Endothelial cell (in vitro differentiated cells): ENCODE results near the gene PIK3R1. TPM values are rescaled to one million over a fixed set of nuclear protein-coding genes. Genes with fewer than 3 reads are reported as not detected.

Experiments
- DNase-seq: peaks from one replicate; pipeline ENCODE4 v3.0.0; 2021; ENCODE audit warnings: low spot score
- H3K27ac Mint-ChIP-seq: one replicate; pipeline ENCODE4 v1.8.0; 2021; ENCODE audit warnings: mixed read lengths, inconsistent platforms; ENCODE audit not compliant: unreplicated experiment
- H3K27me3 Mint-ChIP-seq: one replicate; pipeline ENCODE4 v1.8.0; 2021; ENCODE audit warnings: mild to moderate bottlenecking, moderate library complexity, mixed read lengths, inconsistent platforms; ENCODE audit not compliant: unreplicated experiment
- H3K36me3 Mint-ChIP-seq: one replicate; pipeline ENCODE4 v1.8.0; 2021; ENCODE audit warnings: mild to moderate bottlenecking, low read depth, mixed read lengths, inconsistent platforms; ENCODE audit not compliant: unreplicated experiment
- H3K4me1 Mint-ChIP-seq: one replicate; pipeline ENCODE4 v1.8.0; 2021; ENCODE audit warnings: mild to moderate bottlenecking, mixed read lengths, inconsistent platforms; ENCODE audit not compliant: unreplicated experiment
- H3K4me3 Mint-ChIP-seq: one replicate; pipeline ENCODE4 v1.8.0; 2021; ENCODE audit warnings: mild to moderate bottlenecking, mixed read lengths, inconsistent platforms; ENCODE audit not compliant: unreplicated experiment
- H3K9me3 Mint-ChIP-seq: one replicate; pipeline ENCODE4 v1.8.0; 2021; ENCODE audit warnings: mixed read lengths, inconsistent platforms; ENCODE audit not compliant: unreplicated experiment
- total RNA-seq: library from RNA; stranded (reverse); fragmentation: NEBNext Ultra II Directional; extraction: Animal tissue kit (Norgen Biotek cat#: 25700); gene quantifications from one replicate; pipeline ENCODE4 v1.2.1, GENCODE V29; 2021; ENCODE audit not compliant: unreplicated experiment
- TF ChIP-seq, protein P1 (sequence below): fragments of 200-600 bp; sonication (generic); IDR thresholded peaks from one replicate; pipeline ENCODE4 v1.5.0; 2021; ENCODE audit warnings: antibody characterized with exemption; ENCODE audit not compliant: unreplicated experiment

Gene PIK3R1
- total RNA-seq, 1 donor from 2014 or later = 37.1 TPM

DNA sequence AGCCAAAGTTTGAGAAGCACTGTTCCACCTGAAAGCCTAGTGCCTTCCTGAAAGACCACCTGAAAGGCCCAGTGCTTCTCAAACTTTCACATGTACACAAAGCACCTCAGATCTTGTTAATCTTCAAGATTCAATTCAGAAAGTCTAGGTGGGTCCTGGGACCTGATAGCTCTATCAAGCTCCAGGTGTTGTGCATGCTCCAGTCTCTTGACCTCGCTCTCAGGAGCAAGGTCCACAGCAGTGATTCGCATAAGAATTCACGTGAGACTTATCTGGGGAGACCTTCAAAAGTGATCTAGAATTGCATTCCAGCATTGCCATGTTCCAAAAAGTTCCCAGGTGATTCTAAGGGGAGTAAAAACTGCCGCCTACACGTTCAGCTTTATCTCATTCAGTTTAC, 102.1 kb downstream of the PIK3R1 start:
- Mint-ChIP-seq H3K4me1 (no peaks in the 10 kb centered on the region), H3K36me3 (peaks cover 7% of the 10 kb centered on the region), H3K27ac (no peak overlapping the region), H3K9me3 (no peaks in the 10 kb centered on the region), H3K4me3 (no peak overlapping the region), H3K27me3 (no peaks in the 10 kb centered on the region)
- DNase-seq = no peak
- TF ChIP-seq, protein P1, sequence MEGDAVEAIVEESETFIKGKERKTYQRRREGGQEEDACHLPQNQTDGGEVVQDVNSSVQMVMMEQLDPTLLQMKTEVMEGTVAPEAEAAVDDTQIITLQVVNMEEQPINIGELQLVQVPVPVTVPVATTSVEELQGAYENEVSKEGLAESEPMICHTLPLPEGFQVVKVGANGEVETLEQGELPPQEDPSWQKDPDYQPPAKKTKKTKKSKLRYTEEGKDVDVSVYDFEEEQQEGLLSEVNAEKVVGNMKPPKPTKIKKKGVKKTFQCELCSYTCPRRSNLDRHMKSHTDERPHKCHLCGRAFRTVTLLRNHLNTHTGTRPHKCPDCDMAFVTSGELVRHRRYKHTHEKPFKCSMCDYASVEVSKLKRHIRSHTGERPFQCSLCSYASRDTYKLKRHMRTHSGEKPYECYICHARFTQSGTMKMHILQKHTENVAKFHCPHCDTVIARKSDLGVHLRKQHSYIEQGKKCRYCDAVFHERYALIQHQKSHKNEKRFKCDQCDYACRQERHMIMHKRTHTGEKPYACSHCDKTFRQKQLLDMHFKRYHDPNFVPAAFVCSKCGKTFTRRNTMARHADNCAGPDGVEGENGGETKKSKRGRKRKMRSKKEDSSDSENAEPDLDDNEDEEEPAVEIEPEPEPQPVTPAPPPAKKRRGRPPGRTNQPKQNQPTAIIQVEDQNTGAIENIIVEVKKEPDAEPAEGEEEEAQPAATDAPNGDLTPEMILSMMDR = no peak

DNA sequence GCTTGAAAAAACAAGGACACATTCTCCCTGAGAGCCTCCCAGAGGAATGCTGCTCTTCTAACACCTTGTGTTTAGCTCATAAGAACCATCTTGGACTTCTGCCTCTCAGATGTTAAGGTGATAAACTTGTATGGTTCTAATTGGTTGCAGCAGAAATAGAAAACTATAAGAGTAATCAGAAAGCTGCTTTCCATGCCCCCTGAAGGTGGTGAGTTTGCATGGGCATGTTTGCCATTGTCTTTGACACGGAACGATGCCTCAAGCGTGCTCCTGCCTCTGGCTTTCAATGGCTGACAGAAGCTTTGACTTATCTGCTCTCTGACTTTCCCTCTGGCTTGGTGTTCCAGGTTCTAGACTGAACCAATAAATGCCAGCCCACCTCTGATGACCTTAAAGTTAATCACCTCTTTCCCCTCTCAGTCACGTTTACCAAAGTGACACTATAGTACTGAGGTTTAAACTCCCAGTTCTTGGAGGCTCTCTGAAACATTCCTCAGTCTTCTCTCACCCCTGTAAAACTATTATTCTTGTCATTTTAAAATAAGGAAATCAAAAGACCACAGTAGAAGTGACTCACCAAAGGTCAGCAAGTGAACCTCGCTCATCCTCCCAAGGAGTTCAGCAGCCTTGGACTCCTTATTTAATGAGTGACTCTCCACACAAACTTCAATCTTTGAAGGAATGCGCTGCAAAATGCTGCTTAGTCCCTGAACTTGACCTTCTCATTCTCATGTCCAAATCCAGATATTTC, 103.6 kb downstream of the PIK3R1 start:
- H3K27me3 Mint-ChIP-seq = no peaks in the 10 kb centered on the region
- no peak overlapping the region for H3K4me3 Mint-ChIP-seq
- no peak for DNase-seq
- no peaks in the 10 kb centered on the region for H3K4me1 Mint-ChIP-seq
- H3K36me3 Mint-ChIP-seq = peaks cover 7% of the 10 kb centered on the region
- no peaks in the 10 kb centered on the region for H3K9me3 Mint-ChIP-seq
- no peak overlapping the region for H3K27ac Mint-ChIP-seq
- TF ChIP-seq, protein P1 = no peak

DNA sequence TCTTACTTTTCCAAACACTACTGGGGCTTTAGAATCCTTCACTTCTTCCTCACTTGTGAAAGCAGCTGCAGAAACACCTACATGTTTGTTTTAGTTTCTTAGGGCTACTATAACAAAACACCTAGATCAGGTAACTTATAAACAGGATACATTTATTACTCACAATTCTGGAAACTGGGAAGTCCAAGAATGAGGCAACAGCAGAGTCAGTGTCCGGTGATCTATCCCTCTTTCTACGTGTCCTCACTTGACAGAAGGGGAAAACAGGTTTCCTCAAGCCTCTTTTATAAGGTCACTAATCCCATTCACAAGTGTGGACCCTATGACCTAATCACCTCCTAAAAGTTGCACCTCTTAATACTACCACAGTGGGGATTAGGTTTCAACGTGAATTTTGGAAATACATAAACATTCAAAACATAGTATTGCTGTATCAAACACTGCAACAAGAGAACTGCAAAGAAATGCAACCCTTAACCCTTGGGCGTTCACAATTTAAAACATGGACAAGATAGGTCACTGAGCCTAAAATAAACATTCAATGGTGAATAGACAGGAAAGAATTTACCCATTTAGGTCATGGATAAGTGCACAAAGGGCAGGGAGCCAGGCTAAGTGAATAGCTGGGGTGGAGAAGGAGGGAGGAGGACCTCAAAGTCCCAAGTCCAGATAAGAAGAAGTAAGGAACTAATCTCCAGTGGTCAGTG, 104.3 kb downstream of the PIK3R1 start:
- Mint-ChIP-seq H3K4me3 (no peak overlapping the region), H3K27ac (no peak overlapping the region), H3K4me1 (no peaks in the 10 kb centered on the region), H3K27me3 (no peaks in the 10 kb centered on the region), H3K36me3 (peaks cover 12% of the 10 kb centered on the region), H3K9me3 (peaks cover 5% of the 10 kb centered on the region)
- TF ChIP-seq, protein P1 = no peak
- DNase-seq = no peak

DNA sequence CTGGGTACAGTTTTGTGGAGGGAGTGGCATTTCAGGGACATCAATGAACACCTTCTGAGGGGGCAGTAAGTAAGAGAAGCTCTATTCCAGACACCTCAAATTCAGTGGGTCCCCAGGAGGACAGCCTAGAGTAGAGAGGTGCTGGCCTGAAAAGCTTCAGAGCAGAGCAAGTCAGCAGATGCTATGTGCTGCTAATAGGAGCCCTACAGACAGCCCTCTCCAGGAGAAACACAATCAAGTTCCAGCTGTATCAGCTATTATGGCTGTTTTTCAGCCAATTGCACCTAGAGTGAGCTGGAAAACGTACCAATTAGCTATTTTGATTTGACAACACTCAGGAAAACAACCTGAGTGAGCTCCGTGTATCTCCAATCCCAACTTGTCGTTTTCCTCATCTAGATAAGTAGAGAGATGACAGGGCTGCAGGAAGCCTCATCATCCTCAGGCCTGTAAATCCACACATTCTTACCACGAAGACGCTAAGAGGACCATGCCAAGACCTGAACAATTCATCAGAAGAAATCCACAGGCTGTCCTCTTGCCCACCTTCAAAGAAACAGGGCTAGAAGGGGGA, 104.9 kb downstream of the PIK3R1 start:
- Mint-ChIP-seq H3K4me1 (no peaks in the 10 kb centered on the region), H3K4me3 (no peak overlapping the region), H3K9me3 (peaks cover 6% of the 10 kb centered on the region), H3K36me3 (peaks cover 16% of the 10 kb centered on the region), H3K27me3 (no peaks in the 10 kb centered on the region), H3K27ac (no peak overlapping the region)
- TF ChIP-seq, protein P1 = no peak
- DNase-seq = no peak
